HUES64 (cell line): ENCODE measurements around the gene HOXA9.

Experiments
- H3K27ac ChIP-seq: 2 replicates; pipeline ENCODE4 v1.7.0; 2013; ENCODE audit warnings: low read depth, low read length, inconsistent platforms
- H3K27me3 ChIP-seq: 2 replicates; pipeline ENCODE4 v1.6.1; 2013; ENCODE audit warnings: mild to moderate bottlenecking, low read length; ENCODE audit not compliant: insufficient read depth
- H3K36me3 ChIP-seq: 2 replicates; pipeline ENCODE4 v1.6.1; 2013; ENCODE audit warnings: mild to moderate bottlenecking, low read length; ENCODE audit not compliant: insufficient read depth
- H3K4me1 ChIP-seq: 2 replicates; pipeline ENCODE4 v1.6.1; 2013; ENCODE audit warnings: mild to moderate bottlenecking, low read length, moderate library complexity; ENCODE audit not compliant: insufficient read depth
- H3K4me3 ChIP-seq: 2 replicates; pipeline ENCODE4 v1.5.1; 2013; ENCODE audit warnings: mild to moderate bottlenecking, low read length, moderate library complexity
- H3K9ac ChIP-seq: 2 replicates; pipeline ENCODE4 v1.6.1; 2013; ENCODE audit warnings: mild to moderate bottlenecking, low read depth, low read length
- H3K9me3 ChIP-seq: 2 replicates; pipeline ENCODE4 v1.6.1; 2013; ENCODE audit warnings: low read depth, low read length; ENCODE audit not compliant: insufficient read depth
- WGBS: fragments of 150-250, 120-280 bp; methylation state at CpG from one replicate; pipeline ENCODE4 v1.1.7; 2013; ENCODE audit warnings: missing lambda C conversion rate; 5-methylcytosine and 5-hydroxymethylcytosine counted together

The HOXA9 gene

DNA sequence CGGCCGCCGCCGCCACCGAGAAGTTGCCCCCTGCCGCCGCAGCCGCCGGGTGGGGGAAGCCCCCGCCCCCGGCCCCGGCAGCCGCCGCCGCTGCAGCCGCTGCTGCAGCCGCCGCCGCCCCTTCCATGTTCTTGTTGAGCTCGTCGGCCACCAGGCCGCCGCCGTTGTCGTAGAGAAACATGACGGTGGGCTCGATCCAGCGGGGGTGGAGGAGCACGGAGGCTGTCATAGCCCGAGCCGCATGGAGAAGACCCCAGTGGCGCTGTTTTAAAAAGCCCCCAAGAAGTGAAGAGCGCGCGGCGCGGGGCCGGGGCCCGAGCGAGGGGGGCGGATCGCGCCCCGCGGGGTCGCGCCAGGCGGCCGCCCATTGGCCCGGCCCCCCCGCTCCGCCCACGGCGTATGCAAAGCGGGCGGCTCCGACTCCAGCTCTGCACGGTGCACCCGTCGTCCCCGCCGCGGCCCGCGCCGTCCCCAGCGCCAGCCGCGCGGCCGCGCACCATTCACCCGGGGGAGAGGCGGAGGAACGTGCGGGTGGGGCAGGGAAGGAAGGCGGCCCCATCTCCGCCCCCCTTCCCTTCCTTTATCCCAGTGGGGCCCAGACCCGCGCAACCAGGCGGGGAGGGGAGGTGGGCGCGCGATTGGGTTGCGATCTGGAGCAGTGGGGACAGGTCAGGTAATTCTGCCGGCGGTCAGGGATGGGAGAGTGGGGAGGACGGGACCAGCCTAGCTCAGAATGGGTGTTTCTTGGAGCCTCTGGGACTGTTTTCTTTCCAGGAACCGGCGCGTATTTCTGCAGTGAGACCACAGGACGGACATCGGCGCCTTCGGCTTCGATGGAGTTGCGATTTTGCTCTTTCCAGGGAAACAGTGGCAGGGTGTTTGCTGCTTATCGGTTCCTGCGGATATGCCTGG is 34.8 kb upstream of the HOXA9 start, which contains the start of gene HOXA13:
Gene HOXA13 (minus strand): TSS at position 243 of the 912 bp plus-strand sequence. CDS start 14 bp downstream, at position 229.
- Histone ChIP-seq H3K4me1 (no peaks in the 10 kb centered on the region), H3K36me3 (no peaks in the 10 kb centered on the region), H3K27ac (no peak within 1 kb of the TSS), H3K27me3 (peaks cover 100% of the 10 kb centered on the region), H3K9ac (no peak within 1 kb of the TSS), H3K4me3 (peak within 1 kb of the TSS; percentile 29; the same call in 1 of the 2 replicates), H3K9me3 (no peaks in the 10 kb centered on the region)
- WGBS, result 1% methylated on average over 94 of the region's 99 CpGs

DNA sequence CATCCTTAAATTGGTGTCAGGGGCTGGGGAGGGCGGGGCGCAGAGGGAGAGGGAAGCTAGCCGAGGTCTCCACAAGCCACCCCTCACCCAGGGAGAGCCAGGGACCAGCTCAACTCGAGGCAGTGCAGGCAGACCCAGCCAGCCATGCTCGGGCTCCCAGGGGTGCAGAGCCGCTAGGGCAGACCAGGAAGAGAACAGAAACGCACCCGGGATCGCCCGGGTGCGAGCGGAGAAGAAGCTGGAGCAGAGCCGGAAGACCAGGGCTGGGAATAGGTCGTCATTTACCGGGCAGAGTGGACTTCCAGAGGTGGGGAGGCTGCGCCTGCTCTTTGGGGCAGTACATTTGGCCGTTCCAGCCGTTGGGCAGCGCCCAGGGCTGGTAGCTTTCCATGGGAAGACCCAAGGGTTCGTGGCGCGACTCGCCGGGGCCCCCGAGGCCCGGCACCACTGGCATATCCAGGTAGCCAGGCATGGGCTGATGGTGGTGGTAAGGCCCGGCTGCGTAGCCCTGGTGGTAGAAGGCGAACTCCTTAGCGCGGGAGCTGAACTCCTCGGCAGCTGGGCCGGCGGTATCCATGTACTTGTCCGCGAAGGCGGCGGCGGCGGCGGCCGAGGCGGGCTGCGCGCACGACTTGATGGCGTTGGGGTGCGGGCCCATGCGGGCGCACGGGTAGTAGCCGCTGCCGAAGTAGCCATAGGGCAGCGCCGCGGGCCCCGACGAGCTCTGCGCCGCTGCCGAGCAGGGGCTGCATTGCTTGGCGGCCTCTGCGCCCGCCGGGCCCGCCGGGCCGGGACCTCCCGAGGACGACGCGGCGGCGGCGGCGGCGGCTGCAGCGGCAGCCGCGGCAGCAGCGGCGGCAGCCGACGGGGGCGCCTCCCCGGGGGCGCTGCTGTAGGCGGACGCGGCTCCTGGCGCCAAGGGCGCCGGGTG is 33.8 kb upstream of the HOXA9 start:
- WGBS, result 2% methylated on average over 93 of the region's 93 CpGs
- Histone ChIP-seq H3K4me3 (no peak overlapping the region), H3K27me3 (peaks cover 100% of the 10 kb centered on the region), H3K36me3 (no peaks in the 10 kb centered on the region), H3K9ac (no peak overlapping the region), H3K9me3 (no peaks in the 10 kb centered on the region), H3K27ac (no peak overlapping the region), H3K4me1 (no peaks in the 10 kb centered on the region)

DNA sequence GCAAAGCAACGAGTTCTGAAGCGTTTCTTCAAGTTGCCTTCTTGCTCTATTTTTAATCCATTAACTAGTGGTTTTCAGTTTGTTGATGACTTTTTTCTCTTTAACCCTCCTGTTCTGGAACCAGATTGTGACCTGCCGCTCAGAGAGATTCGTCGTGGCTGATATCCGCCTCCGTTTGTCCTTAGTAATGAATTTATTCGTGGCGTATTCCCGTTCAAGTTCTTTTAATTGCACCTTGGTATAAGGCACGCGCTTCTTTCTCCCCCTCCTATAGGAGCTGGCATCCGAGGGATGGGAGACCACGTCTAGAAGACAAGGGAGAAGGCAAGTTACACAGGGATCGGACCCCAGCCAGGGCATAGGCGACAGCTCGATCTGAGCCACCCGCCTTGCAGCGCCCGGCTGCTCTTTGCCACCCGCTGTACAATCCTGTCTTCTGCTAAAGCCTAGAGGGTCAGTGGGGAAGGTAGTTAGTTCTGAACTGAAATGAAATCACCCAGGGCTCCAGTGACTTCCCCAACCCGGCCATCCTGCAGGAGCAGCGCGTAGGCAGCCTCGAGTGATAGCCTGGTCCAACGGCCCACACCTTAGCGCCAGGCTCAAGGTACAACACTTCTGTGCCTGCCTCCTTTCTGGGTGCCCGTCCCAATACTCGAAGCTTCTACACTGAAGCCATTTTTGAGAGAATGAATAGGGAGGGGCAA is 33.0 kb upstream of the HOXA9 start:
- Histone ChIP-seq H3K4me1 (no peaks in the 10 kb centered on the region), H3K27ac (no peak overlapping the region), H3K9me3 (no peaks in the 10 kb centered on the region), H3K27me3 (peaks cover 100% of the 10 kb centered on the region), H3K4me3 (no peak overlapping the region), H3K36me3 (no peaks in the 10 kb centered on the region), H3K9ac (no peak overlapping the region)
- WGBS, result 7% methylated on average over 29 of the region's 29 CpGs

DNA sequence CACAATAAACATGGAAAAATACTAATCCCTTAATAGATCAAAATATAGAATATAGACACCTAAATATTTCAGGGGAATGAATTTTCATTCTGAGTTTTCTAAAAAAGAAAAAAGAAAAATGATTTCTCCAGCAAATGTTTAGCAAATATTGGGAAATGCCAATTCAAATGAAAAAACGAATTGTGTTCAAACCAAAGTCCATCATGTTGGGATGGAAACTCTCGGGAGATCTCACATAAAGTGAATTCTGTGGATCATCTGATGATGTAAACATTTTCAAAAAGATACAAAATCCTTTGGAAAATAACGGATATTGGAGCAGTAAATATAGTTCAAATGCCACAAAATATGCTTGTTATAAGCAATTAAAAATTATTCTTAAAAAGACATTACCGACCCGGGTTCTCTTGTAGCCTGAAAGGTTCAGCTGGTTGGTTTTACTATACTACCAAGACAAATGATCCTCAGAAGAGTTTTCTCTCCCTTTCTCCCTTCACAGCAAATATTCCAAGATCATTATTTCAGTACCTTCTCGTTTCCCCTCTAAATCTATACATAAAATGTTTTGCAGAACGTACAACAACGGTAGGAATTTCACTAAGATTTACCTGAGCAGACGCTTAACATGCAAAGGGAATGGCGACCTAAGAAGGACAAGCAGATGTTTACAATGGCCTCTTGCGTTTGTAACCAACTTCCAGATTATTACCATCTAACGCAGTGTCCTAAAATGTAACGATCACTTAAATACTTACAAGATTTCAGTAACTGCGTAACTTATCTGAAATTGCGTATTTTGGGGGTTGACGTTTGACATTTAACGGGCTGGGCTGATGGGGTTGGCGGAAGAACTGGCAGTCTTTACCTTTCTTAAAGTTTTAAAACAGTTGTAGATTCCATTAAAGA is 32.1 kb upstream of the HOXA9 start:
- H3K36me3 ChIP-seq, result no peaks in the 10 kb centered on the region
- no peaks in the 10 kb centered on the region for H3K9me3 ChIP-seq
- peaks cover 100% of the 10 kb centered on the region for H3K27me3 ChIP-seq
- H3K4me3 ChIP-seq, result no peak overlapping the region
- no peak overlapping the region for H3K9ac ChIP-seq
- no peaks in the 10 kb centered on the region for H3K4me1 ChIP-seq
- H3K27ac ChIP-seq, result no peak overlapping the region
- WGBS, result 22% methylated on average over 17 of the region's 18 CpGs

DNA sequence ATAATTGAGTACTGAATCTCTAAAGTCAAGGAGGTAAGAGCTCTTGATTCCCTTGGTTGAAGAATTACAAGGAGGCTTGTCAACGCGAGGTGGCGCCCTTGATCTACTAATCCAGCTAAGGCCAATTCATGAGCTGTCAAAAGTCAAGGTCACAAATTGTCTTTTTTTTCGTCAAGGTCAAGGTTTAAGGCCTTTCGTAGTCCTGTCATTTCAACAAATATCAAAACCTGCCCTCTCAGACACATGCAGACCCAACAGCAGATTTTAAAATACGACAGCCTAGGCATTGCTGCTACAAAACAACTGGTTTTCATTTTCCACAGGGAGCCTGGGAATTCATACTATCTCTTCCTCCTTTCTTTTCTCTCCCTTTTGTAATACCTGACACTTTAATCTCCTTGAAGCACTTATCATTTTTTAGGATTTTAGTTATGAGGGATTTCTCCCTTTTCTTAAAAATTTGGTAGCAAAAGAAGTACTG is 31.0 kb upstream of the HOXA9 start:
- Histone ChIP-seq H3K4me1 (no peaks in the 10 kb centered on the region), H3K27me3 (peaks cover 100% of the 10 kb centered on the region), H3K4me3 (no peak overlapping the region), H3K27ac (no peak overlapping the region), H3K36me3 (no peaks in the 10 kb centered on the region), H3K9me3 (no peaks in the 10 kb centered on the region), H3K9ac (no peak overlapping the region)
- WGBS, result 2% methylated on average over 6 of the region's 6 CpGs

DNA sequence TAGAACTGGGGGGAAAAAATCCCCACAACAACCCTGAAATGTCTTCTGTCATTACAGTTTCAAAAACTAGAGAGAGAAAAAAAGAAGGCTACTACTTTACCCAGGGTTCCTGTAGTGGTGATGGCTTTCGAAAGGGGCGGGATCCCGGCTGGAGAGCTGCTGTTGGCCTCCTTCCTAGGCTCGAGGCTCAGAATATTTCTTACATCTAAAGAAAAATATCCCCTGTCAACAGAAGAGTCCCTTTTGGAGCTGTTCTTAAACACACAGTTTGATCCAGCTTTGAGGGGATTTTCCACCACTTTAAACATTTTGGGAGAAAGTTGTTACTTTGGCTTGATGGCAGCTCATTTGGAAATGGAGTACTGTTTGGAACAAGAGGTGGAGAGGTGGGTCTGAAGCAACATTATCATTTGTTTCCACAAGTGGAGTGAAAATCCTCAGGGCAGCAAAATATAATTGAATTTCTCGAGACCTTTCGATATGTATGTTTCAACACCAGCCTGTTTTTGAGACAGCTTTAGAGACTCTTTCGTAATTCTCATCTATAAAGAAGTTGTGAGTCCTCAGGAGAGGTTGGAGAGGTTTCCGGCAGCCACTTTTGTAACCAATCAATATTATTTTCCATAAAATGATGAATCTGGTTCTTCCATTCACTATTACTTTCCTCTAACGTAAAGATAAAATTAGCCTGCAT is 29.5 kb upstream of the HOXA9 start:
- Histone ChIP-seq H3K9me3 (no peaks in the 10 kb centered on the region), H3K4me1 (no peaks in the 10 kb centered on the region), H3K36me3 (no peaks in the 10 kb centered on the region), H3K4me3 (no peak overlapping the region), H3K27me3 (peaks cover 100% of the 10 kb centered on the region), H3K9ac (no peak overlapping the region), H3K27ac (no peak overlapping the region)
- WGBS, result 48% methylated on average over 9 of the region's 9 CpGs

DNA sequence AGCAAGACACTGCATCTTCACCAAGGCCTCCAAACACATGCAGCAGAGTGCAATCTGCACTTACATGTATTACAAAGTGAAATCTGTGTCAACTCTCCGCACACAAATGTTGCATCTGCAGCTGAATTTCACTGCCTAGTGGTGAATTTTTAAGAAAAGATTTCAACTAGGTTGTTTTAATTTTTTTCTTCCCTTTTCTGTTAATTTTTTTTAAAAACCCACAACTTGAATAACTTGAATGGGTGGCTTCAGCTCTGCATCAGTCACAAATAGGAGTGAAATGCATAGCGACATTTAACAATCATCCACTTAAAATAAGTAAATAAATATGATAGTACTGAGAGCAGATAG is 28.6 kb upstream of the HOXA9 start:
- no peaks in the 10 kb centered on the region for H3K36me3 ChIP-seq
- whole genome bisulfite sequencing, result 0% methylated on average over 1 of the region's 2 CpGs
- H3K9me3 ChIP-seq, result no peaks in the 10 kb centered on the region
- no peak overlapping the region for H3K4me3 ChIP-seq
- H3K27ac ChIP-seq, result no peak overlapping the region
- H3K27me3 ChIP-seq, result peaks cover 100% of the 10 kb centered on the region
- H3K9ac ChIP-seq, result no peak overlapping the region
- no peaks in the 10 kb centered on the region; the same call in 1 of the 2 replicates for H3K4me1 ChIP-seq

DNA sequence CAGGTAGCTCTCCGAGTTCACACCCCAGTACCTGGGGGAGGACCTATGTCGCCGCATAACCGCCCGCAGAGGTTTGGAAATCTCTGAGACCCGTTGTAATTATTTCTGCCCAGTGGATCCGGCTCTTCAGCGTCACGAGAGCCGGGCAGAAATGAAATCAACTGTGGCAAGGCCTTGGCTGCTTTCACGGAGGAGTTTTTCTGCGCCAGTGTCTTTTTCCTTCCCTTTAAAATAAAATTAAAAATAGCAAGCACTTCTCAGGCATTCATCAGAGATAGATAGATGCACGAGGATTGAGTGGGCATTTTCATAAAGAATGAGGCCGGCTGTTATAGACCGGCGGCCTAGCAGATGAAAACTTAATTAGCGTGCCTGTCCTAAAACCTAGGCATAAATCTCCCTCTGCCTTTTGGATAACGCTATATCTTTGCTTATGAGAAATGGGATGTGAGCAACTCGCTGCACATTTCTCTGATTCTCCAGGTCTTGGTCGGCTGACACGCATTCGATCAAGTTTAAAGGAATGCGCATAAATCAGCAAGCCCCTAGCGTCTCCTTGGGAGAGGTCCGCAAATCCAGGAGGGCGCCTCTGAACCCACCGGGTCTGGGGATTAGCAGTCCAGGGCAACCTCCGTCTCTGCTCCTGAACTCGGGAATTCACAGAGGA is 28.1 kb upstream of the HOXA9 start:
- 6% methylated on average over 29 of the region's 29 CpGs for WGBS
- no peaks in the 10 kb centered on the region for H3K9me3 ChIP-seq
- no peaks in the 10 kb centered on the region for H3K36me3 ChIP-seq
- no peak overlapping the region for H3K9ac ChIP-seq
- no peak overlapping the region for H3K27ac ChIP-seq
- H3K27me3 ChIP-seq, result peaks cover 100% of the 10 kb centered on the region
- H3K4me1 ChIP-seq, result no peaks in the 10 kb centered on the region; the same call in 1 of the 2 replicates
- no peak overlapping the region for H3K4me3 ChIP-seq

DNA sequence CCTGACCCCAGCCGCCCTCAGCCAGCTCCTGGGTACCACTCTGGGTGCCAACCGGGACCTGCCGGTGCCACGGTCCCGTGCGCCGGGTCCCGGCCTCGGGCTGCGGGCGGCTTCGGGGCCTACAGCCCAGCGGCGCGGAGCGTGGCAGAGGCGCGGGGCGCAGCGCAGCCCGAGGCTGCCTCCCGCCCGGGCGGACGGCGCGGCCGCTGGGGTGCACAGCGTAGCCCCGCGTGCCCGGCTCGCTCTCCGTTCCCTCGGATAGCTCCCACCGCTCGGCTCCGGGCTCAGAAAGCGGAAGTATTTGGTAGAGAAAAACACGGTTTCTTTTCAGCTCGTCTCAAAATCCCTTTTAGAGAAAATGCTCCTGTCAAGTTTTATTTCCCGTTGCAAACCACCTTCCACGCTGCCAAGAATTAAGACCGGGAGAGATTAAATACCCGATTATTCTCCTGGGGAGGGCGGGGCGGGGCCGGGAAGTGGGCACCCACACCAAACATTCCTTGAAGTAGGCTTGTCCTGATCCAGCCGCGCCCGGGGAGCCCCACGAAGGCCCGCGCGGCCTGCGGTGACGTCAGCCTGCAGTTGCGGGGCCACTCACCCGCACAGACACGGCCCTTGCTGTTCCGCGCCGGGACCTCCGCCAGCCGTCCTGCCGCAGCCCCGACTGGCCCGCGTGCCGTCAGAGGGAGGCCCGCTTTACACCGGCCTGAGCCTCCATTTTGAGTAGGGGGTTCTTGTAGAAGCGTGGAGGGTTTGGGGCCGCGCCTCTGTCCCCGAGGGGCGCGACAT is 27.4 kb upstream of the HOXA9 start:
- 3% methylated on average over 78 of the region's 78 CpGs for WGBS
- no peak overlapping the region for H3K27ac ChIP-seq
- no peak overlapping the region for H3K9ac ChIP-seq
- H3K4me1 ChIP-seq, result peaks cover under 1% of the 10 kb centered on the region; the same call in 1 of the 2 replicates
- no peaks in the 10 kb centered on the region for H3K36me3 ChIP-seq
- H3K27me3 ChIP-seq, result peaks cover 100% of the 10 kb centered on the region
- H3K4me3 ChIP-seq, result no peak overlapping the region
- H3K9me3 ChIP-seq, result no peaks in the 10 kb centered on the region
